HL-60/S4 treated with retinoic acid at 250 ng/mL for 4 days and 3 days (cell line): ENCODE measurements around the gene CCND2.

Experiments used
- in situ Hi-C: fragments of 300-500 bp; cut with MboI; formaldehyde crosslinking; loops from 2 replicates; pipeline ENCODE4 v1.7.0; 2022; ENCODE audit warnings: low sequenced_read_pairs

CCND2 gene

DNA sequence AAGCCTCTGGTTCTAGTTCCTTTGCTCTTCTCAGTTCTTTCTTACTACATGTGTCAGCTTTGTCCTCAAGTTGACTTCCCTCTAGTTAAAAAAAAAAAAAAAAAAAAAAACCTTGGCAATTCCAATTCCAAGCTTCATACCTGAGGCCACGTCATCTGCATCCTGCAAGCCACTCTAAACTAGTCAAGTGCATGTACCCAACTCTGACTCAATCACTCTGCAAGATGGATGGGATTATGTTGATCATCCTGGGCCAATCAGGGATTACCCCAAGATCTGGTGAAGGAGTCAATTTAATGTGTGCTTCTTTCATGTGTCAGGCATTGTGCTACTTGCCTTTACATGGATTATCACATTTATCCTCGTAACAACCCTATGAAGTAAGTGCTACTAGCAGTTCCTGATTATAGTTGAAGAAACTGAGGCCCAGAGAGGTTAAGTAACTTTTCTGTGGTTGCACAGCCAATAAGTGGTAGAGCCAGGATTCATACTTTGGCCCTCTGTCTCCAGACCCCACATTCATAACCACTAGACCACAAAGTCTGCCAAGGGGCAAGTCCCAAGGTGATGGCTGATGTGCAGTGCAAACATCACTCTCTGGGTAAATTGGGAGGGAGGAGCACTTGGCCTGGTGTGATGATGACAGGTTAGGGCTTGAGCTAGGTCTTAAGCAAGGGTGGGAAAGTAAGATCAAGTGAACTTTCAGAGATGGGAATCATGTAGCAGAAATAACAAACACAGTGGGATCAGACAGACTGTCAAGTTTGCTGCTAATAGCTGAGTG, 17.3 kb upstream of the CCND2 start:
- in situ Hi-C loops, result no loop called here

GRCh38 chr12:4257442-4257841, 16.1 kb upstream of the CCND2 start:
- in situ Hi-C loops, result no loop called here

- in situ Hi-C loops, result no loop called here
Observed at GRCh38 chr12:4259099-4259498, 14.5 kb upstream of the CCND2 start.

- in situ Hi-C loops, result no loop called here
Observed at GRCh38 chr12:4261655-4262054, 11.9 kb upstream of the CCND2 start.

- in situ Hi-C loops, result no loop called here
Observed at GRCh38 chr12:4265280-4265679, 8.3 kb upstream of the CCND2 start.

DNA sequence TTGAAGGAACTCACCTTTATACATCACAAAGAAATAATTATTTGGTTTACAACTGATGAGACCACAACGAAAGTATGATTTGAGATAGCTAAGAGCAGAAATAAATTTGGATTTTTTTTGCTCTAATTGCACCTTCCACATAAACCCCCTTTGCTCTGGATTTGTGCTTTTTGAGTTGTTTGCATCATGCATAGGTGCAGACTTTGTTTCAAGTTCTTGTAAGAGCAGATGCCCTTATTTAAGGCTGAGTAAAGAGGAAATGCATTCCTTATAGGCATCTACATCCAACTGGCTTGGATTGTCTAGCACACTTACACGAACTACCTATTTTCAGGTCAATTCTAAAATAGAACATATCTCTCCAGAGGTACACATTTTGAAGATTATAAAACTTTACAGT, 6.6 kb upstream of the CCND2 start:
- in situ Hi-C loops, result no loop called here

- in situ Hi-C loops, result no loop called here
Observed at GRCh38 chr12:4267704-4268328, 5.7 kb upstream of the CCND2 start.

GRCh38 chr12:4268329-4269181, 5.0 kb upstream of the CCND2 start:
- in situ Hi-C loops, result no loop called here

DNA sequence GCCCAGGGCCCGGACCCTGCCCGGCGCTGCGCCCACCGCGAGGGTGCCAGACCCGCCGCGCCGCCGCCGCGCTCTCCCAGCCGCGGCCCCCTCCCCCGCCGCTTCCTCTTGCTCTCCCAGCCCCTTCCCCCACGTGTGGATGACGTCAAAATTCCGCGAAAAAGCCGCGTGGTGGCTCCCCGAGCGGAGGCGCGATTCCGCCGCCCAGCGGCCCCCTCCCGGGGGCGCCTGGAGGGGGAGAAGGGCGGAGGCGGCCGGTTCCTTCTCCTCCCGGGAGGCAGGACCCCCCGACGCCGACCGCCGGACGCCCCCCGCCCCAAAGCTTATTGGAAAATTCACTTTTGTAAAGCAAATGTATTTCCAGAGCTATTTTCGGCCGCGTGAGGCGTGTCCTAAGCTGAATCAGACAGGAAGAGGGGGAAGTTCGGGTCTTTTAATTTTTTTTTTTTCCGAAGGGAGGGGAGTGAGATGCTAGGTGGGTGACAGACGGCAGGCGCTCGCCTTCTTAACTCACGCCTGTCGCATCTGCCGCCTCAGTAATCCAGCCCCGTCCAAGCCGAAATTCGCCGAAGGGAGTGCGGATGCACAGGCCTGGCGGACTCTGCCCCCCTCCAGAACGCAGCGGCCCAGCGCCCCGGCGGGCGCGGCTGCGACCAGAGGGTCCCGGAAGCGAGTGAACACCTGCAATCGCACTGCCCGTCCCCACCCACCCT, 4.1 kb upstream of the CCND2 start:
- in situ Hi-C loops, result no loop called here

GRCh38 chr12:4270016-4270830, 3.3 kb upstream of the CCND2 start:
- in situ Hi-C loops, result no loop called here

- in situ Hi-C loops, result no loop called here
Observed at GRCh38 chr12:4270831-4271716, 2.5 kb upstream of the CCND2 start.

GRCh38 chr12:4271717-4272423, 1.7 kb upstream of the CCND2 start:
- in situ Hi-C loops, result no loop called here

DNA sequence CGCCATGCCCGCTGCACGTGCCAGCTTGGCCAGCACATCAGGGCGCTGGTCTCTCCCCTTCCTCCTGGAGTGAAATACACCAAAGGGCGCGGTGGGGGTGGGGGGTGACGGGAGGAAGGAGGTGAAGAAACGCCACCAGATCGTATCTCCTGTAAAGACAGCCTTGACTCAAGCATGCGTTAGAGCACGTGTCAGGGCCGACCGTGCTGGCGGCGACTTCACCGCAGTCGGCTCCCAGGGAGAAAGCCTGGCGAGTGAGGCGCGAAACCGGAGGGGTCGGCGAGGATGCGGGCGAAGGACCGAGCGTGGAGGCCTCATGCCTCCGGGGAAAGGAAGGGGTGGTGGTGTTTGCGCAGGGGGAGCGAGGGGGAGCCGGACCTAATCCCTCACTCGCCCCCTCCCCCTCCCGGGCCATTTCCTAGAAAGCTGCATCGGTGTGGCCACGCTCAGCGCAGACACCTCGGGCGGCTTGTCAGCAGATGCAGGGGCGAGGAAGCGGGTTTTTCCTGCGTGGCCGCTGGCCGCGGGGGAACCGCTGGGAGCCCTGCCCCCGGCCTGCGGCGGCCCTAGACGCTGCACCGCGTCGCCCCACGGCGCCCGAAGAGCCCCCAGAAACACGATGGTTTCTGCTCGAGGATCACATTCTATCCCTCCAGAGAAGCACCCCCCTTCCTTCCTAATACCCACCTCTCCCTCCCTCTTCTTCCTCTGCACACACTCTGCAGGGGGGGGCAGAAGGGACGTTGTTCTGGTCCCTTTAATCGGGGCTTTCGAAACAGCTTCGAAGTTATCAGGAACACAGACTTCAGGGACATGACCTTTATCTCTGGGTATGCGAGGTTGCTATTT, 914 bp upstream of the CCND2 start:
- in situ Hi-C loops, result no loop called here

- in situ Hi-C loops, result no loop called here
Observed at GRCh38 chr12:4273273-4273651, 300 bp upstream of the CCND2 start.

- in situ Hi-C loops, result no loop called here
Observed at GRCh38 chr12:4274396-4275015, 944 bp downstream of the CCND2 start.

DNA sequence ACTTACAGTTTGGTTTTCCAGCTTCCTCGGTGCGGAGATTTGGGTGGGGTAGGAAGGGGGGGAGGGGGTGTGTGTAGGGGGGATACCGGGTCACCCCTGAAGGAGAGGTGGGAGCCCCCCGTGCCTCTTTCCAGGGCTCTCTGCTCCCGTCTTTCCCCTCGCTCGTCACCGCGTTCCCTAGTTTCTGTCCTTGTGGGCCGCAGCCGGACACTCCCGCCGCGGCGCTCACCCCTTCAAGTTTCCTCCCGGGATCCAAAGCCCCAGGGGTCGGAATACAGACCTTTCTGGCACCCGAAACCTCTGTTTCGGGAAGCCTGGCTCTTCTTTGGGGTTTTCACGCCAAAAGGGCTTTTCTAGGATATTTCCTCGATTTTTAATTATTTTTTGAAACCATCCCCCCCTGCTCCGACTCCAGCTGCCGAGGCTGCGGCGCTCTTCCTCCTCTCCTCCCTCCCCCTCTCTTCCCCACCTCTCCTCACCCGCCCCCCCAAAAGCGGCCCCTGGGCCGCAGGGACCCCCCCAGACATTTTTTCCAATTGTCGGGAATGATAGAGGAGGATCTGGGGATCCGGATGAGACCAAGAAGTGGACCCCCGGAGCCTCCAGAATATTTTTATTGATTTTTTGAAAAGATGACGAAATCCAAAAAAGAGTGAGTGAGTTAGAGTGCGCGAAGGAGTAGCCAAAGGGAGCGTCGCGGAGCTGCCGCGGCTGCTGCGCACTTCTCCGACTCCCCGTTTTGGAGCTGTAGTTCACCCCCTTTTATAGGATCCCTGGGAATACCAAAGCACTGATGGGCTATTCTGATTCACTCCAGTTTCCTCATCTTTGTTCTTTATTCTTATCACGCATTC, 1.7 kb downstream of the CCND2 start:
- in situ Hi-C loops, result no loop called here
